NOMO-1 (cell line): Measurements from ENCODE around the gene ANKRD34B.
"Not testable (repeated sequence)": the region's sequence is repeated elsewhere in the genome, so short reads cannot be mapped to it uniquely, and the experiment has no call there.

Source experiments
- DNase-seq, 2 experiments: peaks; one replicate each; lab custom pipeline; 2025; ENCODE audit not compliant: unreplicated experiment in 2 of 2; lab: John Stamatoyannopoulos, UW

ANKRD34B gene

GRCh38 chr5:80569961-80570786 lies at the start of gene ANKRD34B:
TSS of gene ANKRD34B (minus strand) at chr5:80570280. CDS start at chr5:80560019, 10,261 bp downstream.
- peak; percentile 45 to 56 for DNase-seq

DNA sequence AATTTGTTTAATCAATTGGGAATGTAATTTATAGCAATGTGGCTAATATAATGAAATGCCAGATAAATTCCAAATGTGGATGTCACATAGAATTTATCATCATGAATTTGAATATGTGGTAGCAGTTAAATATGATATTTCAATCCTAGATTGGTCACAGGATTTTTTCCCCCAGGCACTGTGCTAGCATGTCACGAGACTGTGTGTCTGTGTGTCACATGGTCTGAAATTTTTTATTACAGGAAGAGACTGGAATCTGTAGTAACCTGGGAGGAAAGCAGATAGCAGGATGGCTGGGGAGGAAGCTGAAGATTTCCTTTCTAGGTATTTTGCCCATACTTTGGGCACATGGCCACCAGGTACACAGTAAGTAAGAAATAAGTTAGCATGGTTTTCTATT lies 49.0 kb upstream of the ANKRD34B start:
- no peak for DNase-seq

DNA sequence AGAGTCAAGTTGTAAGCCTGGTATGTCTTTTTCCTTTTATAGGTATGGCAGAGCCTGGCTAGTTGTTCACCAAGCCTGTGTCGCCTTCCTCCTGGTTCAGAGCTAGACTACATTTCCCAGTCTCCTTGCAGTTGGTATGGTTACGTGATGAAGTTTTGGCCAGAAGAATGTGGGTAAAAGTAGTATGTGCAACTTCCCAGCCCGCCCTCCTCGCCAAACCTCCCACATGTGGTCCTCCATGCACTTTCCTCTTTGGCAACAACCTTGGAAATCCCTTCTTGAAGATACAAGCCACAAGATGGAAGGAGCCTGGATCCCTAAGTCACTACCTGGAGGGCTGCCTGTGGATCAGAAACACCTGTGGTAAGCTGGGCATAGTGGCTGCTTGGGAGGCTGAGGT lies 48.4 kb upstream of the ANKRD34B start:
- no peak for DNase-seq

DNA sequence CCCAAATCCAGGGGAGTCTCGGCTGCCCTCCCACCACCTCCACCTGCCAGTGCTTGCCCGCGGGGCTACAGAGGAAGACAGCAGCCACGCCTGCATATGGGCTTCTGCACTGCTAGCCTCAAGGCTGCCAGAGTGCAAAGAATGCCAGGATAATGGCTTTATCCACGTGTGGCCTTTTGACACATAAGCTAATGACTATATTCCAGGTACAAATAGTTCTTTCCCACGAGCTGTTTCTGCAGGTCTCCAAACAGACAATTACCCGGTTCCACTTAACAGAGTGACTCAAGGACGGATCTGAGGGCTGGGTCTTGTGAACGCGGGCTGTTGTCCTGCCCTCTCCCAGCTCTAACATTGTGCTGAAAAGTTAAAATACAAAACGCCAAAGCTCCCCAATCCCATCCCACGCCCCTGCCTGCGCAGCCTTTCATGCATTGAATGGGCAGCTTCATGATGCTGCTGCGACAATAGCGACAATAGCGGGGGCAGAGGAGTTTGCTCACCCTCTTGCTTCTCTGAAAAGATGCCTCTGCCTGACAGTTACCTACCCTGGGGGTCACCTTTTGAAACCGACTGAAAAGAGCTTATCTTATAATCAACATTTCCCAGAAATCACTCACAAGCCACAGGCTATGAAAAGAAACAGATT lies 45.3 kb upstream of the ANKRD34B start:
- no peak for DNase-seq

- DNase-seq: no peak
These were observed 39.6 kb upstream of the ANKRD34B start for GRCh38 chr5:80609692-80610091.

- DNase-seq: peak; percentile 89 to 94
These were observed 38.7 kb upstream of the ANKRD34B start for GRCh38 chr5:80608731-80609130.

GRCh38 chr5:80607832-80608231 lies 37.8 kb upstream of the ANKRD34B start:
- DNase-seq: no peak

DNA sequence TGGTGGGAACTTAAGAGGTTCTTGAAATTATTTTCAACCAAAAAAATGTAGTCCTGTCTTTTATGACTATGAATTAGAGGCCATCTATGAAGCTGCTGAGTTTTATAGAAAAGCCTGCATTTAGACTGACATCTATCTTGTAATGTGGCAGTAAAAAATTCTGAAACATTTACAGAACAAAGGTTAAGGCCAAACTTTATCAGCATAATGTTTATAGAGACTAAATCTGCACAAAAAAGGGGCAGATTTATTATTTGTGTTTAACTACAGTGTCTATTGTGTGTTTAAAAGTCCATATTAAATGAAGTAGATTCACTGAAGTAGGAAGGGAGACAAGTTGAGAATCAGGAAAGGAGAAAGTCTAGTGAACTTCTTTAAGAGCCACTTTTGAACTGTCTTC lies 37.3 kb upstream of the ANKRD34B start:
- no peak for DNase-seq

DNA sequence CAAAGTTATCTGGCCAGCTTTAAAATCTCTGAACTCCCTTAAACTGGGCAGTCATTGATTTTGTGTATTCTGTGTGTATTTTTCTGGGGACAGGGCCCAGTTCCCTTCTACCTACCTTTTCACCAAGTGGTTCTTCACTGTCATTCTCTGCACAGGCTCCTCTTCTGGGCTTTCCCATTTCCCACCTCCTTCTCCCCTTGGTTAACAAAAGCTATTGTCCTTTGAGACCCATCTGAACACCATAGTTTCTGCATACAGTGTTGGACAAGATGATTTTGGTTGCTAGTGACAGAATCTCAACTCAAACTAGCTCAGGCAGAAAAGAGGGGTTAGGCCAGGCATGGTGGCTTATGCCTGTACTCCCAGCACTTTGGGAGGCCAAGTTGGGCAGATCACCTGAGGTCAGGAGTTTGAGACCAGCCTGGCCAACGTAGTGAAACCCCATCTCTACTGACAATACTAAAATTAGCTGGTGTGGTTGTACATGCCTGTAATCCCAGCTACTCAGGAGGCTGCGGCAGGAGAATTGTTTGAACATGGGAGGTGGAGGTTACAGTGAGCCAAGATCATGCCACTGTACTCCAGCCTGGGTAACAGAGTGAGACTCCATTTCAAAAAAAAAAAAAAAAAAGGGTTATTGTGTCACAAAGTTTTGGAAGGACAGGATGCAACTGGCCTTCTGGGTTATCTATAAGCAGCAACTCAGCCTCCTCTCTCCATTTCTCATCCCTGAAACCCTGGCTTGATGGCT lies 31.0 kb upstream of the ANKRD34B start:
- DNase-seq: peak in 1 of 2 experiments; percentile 69

- DNase-seq: no peak
These were observed 27.4 kb upstream of the ANKRD34B start for GRCh38 chr5:80597500-80597899.

DNA sequence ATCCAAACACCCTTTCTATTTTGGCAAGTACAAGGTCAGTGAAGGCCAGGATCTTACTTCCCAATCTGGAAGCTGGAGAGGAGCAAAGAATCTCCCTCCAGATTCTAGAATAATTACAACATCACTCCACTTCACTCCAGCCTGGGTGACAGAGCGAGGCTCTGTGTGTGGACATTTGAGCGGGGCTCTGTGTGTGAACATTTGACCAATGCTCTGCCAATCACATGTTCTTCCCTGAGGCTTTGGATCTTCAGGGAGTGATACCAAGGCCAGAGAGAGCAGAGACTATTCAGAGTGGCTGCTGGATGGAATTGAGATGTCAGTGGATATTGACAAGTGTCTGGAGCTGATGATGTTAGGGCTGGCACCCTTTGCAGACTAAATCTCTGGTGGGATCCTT lies 24.7 kb upstream of the ANKRD34B start:
- no peak for DNase-seq

DNA sequence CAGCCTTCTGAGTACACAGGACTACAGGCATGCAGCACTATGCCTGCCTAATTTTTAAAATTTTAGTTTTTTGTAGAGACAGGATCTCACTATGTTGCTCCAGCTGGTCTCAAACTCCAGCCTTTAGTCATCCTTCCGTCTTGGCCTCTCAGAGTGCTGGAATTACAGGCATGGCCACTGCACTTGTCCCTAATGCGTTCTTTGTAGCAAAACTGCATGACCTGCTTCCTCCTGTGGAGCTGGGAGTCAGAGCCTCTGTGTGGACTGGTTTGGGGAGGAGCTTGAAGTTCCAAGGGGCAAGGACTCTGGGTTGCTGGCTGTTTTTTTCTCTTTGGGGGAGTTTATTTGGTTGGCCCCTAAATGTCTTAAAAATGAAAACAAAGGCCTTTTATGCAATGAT lies 22.7 kb upstream of the ANKRD34B start:
- no peak for DNase-seq

DNA sequence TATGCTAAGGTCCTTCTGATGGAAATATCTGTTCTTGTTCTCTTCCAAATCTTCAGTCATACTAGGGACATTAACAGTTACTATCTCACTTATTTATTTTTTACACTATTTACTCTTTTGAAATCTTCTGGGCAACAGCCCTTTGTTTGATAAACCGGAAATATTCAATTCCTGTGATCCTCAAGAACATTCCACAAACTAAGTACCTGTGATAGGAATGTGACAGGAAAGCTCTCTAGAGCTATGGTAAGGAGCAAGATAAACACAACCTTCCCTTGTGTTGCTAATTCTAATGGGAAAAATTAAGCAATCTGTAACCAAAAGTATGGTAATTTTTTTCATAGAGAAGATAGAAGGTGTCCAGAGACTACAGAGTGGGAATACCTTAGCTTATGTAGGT lies 22.0 kb upstream of the ANKRD34B start:
- no peak for DNase-seq

GRCh38 chr5:80591352-80591751 lies 21.3 kb upstream of the ANKRD34B start:
- DNase-seq: no peak

DNA sequence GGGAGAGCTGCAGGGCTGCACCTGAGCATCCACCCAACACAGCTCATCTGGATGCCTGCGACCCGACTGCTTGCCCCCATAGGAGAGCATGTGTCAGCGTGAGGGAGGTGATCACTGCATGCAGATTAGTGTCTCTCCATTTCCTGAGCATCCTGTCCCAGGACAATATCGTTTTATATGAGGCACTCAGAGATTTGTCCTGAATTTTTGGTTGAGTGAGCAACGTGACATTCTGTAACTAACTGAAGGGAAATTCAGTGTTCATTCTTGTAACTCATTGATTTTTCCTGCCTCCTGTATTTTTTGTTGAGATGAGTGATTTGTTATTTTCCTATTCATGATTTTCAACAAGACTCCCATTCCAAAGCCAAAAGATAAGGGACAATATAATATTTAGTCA lies 20.7 kb upstream of the ANKRD34B start:
- DNase-seq: no peak

GRCh38 chr5:80588858-80589540 lies 18.9 kb upstream of the ANKRD34B start:
- no peak for DNase-seq

DNA sequence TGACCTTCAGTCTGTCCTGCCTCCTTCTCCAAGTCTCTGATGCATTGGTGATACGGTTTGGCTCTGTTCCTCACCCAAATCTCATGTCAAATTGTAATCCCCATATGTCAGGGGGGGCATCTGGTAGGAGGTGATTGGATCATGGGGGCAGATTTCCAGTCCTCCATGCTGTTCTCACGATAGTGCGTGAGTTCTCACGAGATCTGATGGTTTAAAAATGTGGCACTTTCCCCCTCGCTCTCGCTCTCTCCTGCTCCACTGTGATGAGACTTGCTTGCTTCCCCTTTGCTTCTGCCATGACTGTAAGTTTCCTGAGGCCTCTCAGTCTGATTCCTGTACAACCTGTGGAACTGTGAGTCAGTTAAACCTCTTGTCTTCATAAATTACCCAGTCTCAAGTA lies 14.7 kb upstream of the ANKRD34B start:
- no peak for DNase-seq

DNA sequence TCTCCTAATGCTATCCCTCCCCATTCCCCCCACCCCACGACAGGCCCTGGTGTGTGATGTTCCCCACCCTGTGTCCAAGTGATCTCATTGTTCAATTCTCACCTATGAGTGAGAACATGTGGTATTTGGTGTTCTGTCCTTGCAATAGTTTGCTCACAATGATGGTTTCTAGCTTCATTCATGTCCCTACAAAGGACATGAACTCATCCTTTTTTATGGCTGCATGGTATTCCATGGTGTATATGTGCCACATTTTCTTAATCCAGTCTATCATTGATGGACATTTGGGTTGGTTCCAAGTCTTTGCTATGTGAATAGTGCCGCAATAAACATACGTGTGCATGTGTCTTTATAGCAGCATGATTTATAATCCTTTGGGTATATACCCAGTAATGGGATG lies 10.2 kb upstream of the ANKRD34B start:
- not testable (repeated sequence) for DNase-seq

GRCh38 chr5:80579050-80579449 lies 9.0 kb upstream of the ANKRD34B start:
- DNase-seq: no peak

DNA sequence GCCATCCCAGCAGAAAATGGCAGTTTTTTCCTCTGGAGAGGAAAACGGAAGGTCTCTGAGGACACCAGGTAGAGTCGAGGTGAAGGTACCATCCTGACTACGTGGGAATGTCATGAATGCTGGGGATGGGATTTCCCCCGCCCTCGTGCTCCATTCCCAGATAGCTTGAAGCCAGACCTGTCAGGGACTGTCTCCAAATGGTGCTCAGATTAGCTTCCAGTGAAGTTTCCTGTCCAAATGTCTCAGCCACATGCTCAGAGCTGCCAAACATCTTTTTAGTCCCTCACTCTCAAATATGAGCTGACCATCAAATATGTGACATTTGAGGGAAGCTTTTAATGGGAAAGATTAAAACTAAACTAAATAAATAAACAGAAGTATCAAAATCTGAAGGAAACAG lies 7.6 kb upstream of the ANKRD34B start:
- no peak for DNase-seq

- no peak for DNase-seq
These were observed 6.3 kb upstream of the ANKRD34B start for GRCh38 chr5:80576383-80576782.
